K562 (cell line): ENCODE results near the gene IFITM2. TPM values are rescaled to one million over a fixed set of nuclear protein-coding genes. Genes with fewer than 3 reads are reported as not detected.
"Not testable (repeated sequence)": the region's sequence is repeated elsewhere in the genome, so short reads cannot be mapped to it uniquely, and the experiment has no call there.

Experiments used
- ATAC-seq: fragments of 200-7000 bp; cut with Tn5 transposase; 3 replicates; pipeline ENCODE4 v1.9.1; 2020; ENCODE audit warnings: moderate library complexity
- BruUV-seq: library from RNA; stranded (reverse); fragments of 400-500 nt; replicated peaks from 2 replicates; lab custom pipeline; 2021; lab: Mats Ljungman, UMichigan
- CTCF ChIA-PET: fragments of 300-600 bp; formaldehyde crosslinking; extraction: SDS; loops from one replicate; lab custom pipeline; 2021; ENCODE audit warnings: low intra/inter-chr PET ratio; lab: Yijun Ruan, JAX
- POLR2A ChIA-PET: fragments of 300-600, 350-650 bp; sonication (Branson Sonifier 250); formaldehyde crosslinking; extraction: SDS; loops from one replicate; lab custom pipeline; 2021; ENCODE audit warnings: antibody characterized with exemption, inconsistent platforms; lab: Yijun Ruan, JAX
- DNase-seq, 4 experiments: peaks; one replicate each; pipeline versions ENCODE4 v3.0.0 to v3.0.0-alpha.2; 2011 to 2018; ENCODE audit warnings: low spot score in 3 of 4, mixed read lengths in 3 of 4; ENCODE audit errors: extremely low read depth in 1 of 4
- FAIRE-seq: peaks from 2 replicates; lab custom pipeline; 2011; peaks lifted over from hg19 to GRCh38; lab: Jason Lieb, UNC
- H2AFZ ChIP-seq: 2 replicates; pipeline ENCODE4 v1.6.0; 2011; ENCODE audit warnings: low read depth, low read length, control low read depth, inconsistent platforms
- H3K27ac ChIP-seq: fragments of 200-600 bp; 3 replicates; pipeline ENCODE4 v1.8.0; 2011; ENCODE audit warnings: low read depth, mild to moderate bottlenecking, control low read depth, inconsistent platforms, low read length, moderate library complexity, mixed read lengths; ENCODE audit errors: extremely low read depth
- H3K27me3 ChIP-seq, 2 experiments: fragments of 300-600 bp in 1 of 2; 2 replicates in 1 of 2; 3 replicates in 1 of 2; pipeline versions ENCODE4 v1.6.0 to v1.8.0; 2011; ENCODE audit warnings: inconsistent platforms in 2 of 2, low read length in 2 of 2, mild to moderate bottlenecking in 1 of 2, mixed read lengths in 1 of 2, moderate library complexity in 1 of 2; ENCODE audit not compliant: control insufficient read depth in 2 of 2, insufficient read depth in 2 of 2
- H3K36me3 ChIP-seq: fragments of 300-600 bp; 3 replicates; pipeline ENCODE4 v1.8.0; 2011; ENCODE audit warnings: mild to moderate bottlenecking, low read length, inconsistent platforms; ENCODE audit not compliant: control insufficient read depth, insufficient read depth
- H3K4me1 ChIP-seq, 2 experiments: fragments of 200-600 bp in 1 of 2; replicated peaks in 1 of 2; 2 replicates in 1 of 2; 3 replicates in 1 of 2; pipeline versions ENCODE4 v1.5.1 to v1.8.0; 2011; ENCODE audit warnings: inconsistent platforms in 2 of 2, low read length in 2 of 2, mild to moderate bottlenecking in 1 of 2, mixed read lengths in 1 of 2, moderate library complexity in 1 of 2; ENCODE audit not compliant: control insufficient read depth in 2 of 2, insufficient read depth in 2 of 2
- H3K4me2 ChIP-seq: 2 replicates; pipeline ENCODE4 v1.6.1; 2011; ENCODE audit warnings: low read length, control low read depth, inconsistent platforms, mixed read lengths; ENCODE audit not compliant: insufficient read depth
- H3K4me3 ChIP-seq: fragments of 200-600 bp; sonication (generic), shearing (Covaris generic); 2 replicates; pipeline ENCODE4 v1.5.1; 2016; ENCODE audit warnings: control low read depth, inconsistent platforms
- H3K79me2 ChIP-seq: fragments of 200-600 bp; 3 replicates; pipeline ENCODE4 v1.8.0; 2011; ENCODE audit warnings: low read length, inconsistent platforms; ENCODE audit not compliant: control insufficient read depth, insufficient read depth
- H3K9ac ChIP-seq, 2 experiments: 2 replicates each; pipeline versions ENCODE4 v1.6.0 to v1.6.1; 2011; ENCODE audit warnings: low read depth in 2 of 2, low read length in 2 of 2, control low read depth in 1 of 2, inconsistent platforms in 1 of 2, mild to moderate bottlenecking in 1 of 2, mixed read lengths in 1 of 2; ENCODE audit not compliant: insufficient read depth in 1 of 2
- H3K9me1 ChIP-seq: one replicate; pipeline ENCODE4 v1.6.0; 2011; ENCODE audit warnings: inconsistent platforms, mild to moderate bottlenecking, low read length, moderate library complexity; ENCODE audit not compliant: control insufficient read depth, insufficient read depth
- H3K9me3 ChIP-seq: replicated peaks from 2 replicates; pipeline ENCODE4 v1.5.1; 2011; ENCODE audit warnings: low read depth, low read length, inconsistent platforms; ENCODE audit not compliant: control insufficient read depth, insufficient read depth
- H4K20me1 ChIP-seq: replicated peaks from 2 replicates; pipeline ENCODE4 v1.6.1; 2011; ENCODE audit warnings: low read length, inconsistent platforms, mixed read lengths; ENCODE audit not compliant: control insufficient read depth, insufficient read depth
- CTBP1 ChIP-seq: fragments of 450-650 bp; IDR thresholded peaks from 2 replicates; pipeline ENCODE4 v1.6.1; 2016; ENCODE audit warnings: borderline replicate concordance
- CXXC5 ChIP-seq: fragments of 250-450 bp; sonication (Bioruptor Pico); IDR thresholded peaks from 2 replicates; pipeline ENCODE4 v1.8.0; 2022; ENCODE audit warnings: inconsistent platforms, mild to moderate bottlenecking, moderate library complexity
- DMBX1 ChIP-seq: fragments of 250-450 bp; sonication (Bioruptor Pico); IDR thresholded peaks from 2 replicates; pipeline ENCODE4 v1.8.0; 2022; ENCODE audit warnings: inconsistent platforms, mild to moderate bottlenecking, moderate library complexity, borderline replicate concordance
- E2F6 ChIP-seq, 2 experiments: IDR thresholded peaks; 2 replicates each; pipeline ENCODE4 v1.6.1; 2011; ENCODE audit warnings: borderline replicate concordance in 1 of 2, control low read depth in 1 of 2, low read depth in 1 of 2, low read length in 1 of 2, mild to moderate bottlenecking in 1 of 2, mixed read lengths in 1 of 2, moderate library complexity in 1 of 2; ENCODE audit not compliant: insufficient read depth in 1 of 2, insufficient read length in 1 of 2, poor library complexity in 1 of 2, severe bottlenecking in 1 of 2; ENCODE audit errors: extremely low read depth in 1 of 2
- EP400 ChIP-seq: fragments of 450-650 bp; IDR thresholded peaks from 2 replicates; pipeline ENCODE4 v1.6.1; 2017; ENCODE audit warnings: antibody characterized with exemption, mild to moderate bottlenecking, moderate library complexity
- L3MBTL2 ChIP-seq: fragments of 450-650 bp; IDR thresholded peaks from 2 replicates; pipeline ENCODE4 v1.6.1; 2016; ENCODE audit warnings: mild to moderate bottlenecking, moderate library complexity
- MLLT1 ChIP-seq, 2 experiments: fragments of 450-650 bp; IDR thresholded peaks; 2 replicates each; pipeline ENCODE4 v1.6.1; 2016
- MTA3 ChIP-seq: fragments of 450-650 bp; formaldehyde crosslinking; IDR thresholded peaks from 2 replicates; pipeline ENCODE4 v1.6.1; 2017; ENCODE audit warnings: mild to moderate bottlenecking, borderline replicate concordance
- NR4A1 ChIP-seq, 2 experiments: fragments of 250-450 bp in 1 of 2; fragments of 450-650 bp in 1 of 2; sonication (Bioruptor Pico) in 1 of 2; IDR thresholded peaks; 2 replicates each; pipeline versions ENCODE4 v1.4.0 to v1.6.1; 2016 to 2020; ENCODE audit warnings: mild to moderate bottlenecking in 2 of 2, missing compliant biosample characterization in 1 of 2, missing genetic modification characterization in 1 of 2, moderate library complexity in 1 of 2
- NRF1 ChIP-seq, 2 experiments: fragments of 450-650 bp; IDR thresholded peaks in 1 of 2; conservative IDR thresholded peaks in 1 of 2; 2 replicates each; pipeline ENCODE4 v1.6.1; 2014; ENCODE audit warnings: mild to moderate bottlenecking in 2 of 2
- SMAD4 ChIP-seq: fragments of 250-450 bp; sonication (Bioruptor Pico); conservative IDR thresholded peaks from 2 replicates; pipeline ENCODE4 v1.8.0; 2021; ENCODE audit warnings: inconsistent platforms, mild to moderate bottlenecking, moderate library complexity
- ZNF592 ChIP-seq: fragments of 450-650 bp; IDR thresholded peaks from 2 replicates; pipeline ENCODE4 v1.6.1; 2017; ENCODE audit warnings: antibody characterized with exemption, mild to moderate bottlenecking
- WGBS: fragments of 100-300 bp; shearing (Covaris generic); methylation state at CpG from one replicate; pipeline ENCODE4 v1.1.6; 2016; ENCODE audit warnings: low coverage, mixed read lengths; ENCODE audit not compliant: insufficient coverage; ENCODE audit errors: missing lambda C conversion rate; 5-methylcytosine and 5-hydroxymethylcytosine counted together
- in situ Hi-C: fragments of 300-500 bp; cut with MboI; formaldehyde crosslinking; loops from 4 replicates; pipeline ENCODE4 v1.15.0; 2018; ENCODE audit warnings: inconsistent platforms, mixed read lengths
- intact Hi-C: fragments of 100-400 bp; cut with micrococcal nuclease; formaldehyde crosslinking; loops from 2 replicates; pipeline ENCODE4 v1.14.2; 2022
- polyA plus RNA-seq, 8 experiments: library from polyadenylated mRNA; depleted of rRNA in 4 of 8; stranded (reverse) in 5 of 8; unstranded in 3 of 8; fragments of >200 nt; fragmentation: Nextera tagmentation in 2 of 8; fragmentation: Illumina TruSeq in 1 of 8; extraction: Ambion mirVana in 2 of 8; extraction: Trizol in 1 of 8; gene quantifications; 2 replicates each; pipeline versions ENCODE4 v1.2.1 to v1.2.3, GENCODE V29; 2011 to 2014; ENCODE audit warnings: inconsistent platforms in 1 of 8, missing spikeins in 1 of 8
- total RNA-seq, 7 experiments: library from RNA; depleted of rRNA in 6 of 7; stranded (reverse); fragments of >200 nt in 6 of 7; fragmentation: Illumina TruSeq in 2 of 7; extraction: Trizol in 2 of 7; gene quantifications; 2 replicates each; pipeline versions ENCODE4 v1.2.1 to v1.2.3, GENCODE V29; 2011 to 2021; ENCODE audit warnings: low replicate concordance in 1 of 7

Gene IFITM2
- total and polyA plus RNA-seq, 9 of the 15 experiments (the other 6 are each of a cell fraction or from before 2014, with no cell fraction given) = 52.8 to 4,872 (median 356) TPM

- TF ChIP-seq SMAD4 = peak; percentile 39; the same call in 1 of the 2 replicates
- TF ChIP-seq NRF1 (conservative IDR thresholded peaks at IDR 0.05 in 1 of 2, IDR thresholded peaks at IDR 0.05 in 1 of 2) = peak; percentile 11 to 35; a peak in 1 of 4 replicates
- TF ChIP-seq CXXC5 (CRISPR knock-in tag) = peak; percentile 44; the same call in 1 of the 2 replicates
- 0 out of 4 replicates have a peak, but pooled peaks of 1 of the 2 experiments have one; percentile 39 for TF ChIP-seq MLLT1 (IDR thresholded peaks at IDR 0.05)
- TF ChIP-seq L3MBTL2 = peak; percentile 48; the same call in 1 of the 2 replicates
- TF ChIP-seq NR4A1 (CRISPR knock-in tag; IDR thresholded peaks at IDR 0.05) = not testable (repeated sequence)
- 0 out of 2 replicates have a peak, but pooled peaks have one; percentile 28 for TF ChIP-seq NR4A1 (tag; IDR thresholded peaks at IDR 0.05)
- TF ChIP-seq DMBX1 (CRISPR knock-in tag) = peak; percentile 53; the same call in 1 of the 2 replicates
- peak; percentile 26; the same call in 1 of the 2 replicates for TF ChIP-seq EP400
- peak; percentile 87 for TF ChIP-seq ZNF592
- TF ChIP-seq CTBP1 = peak; percentile 14; the same call in 1 of the 2 replicates
- peak in 1 of 2 experiments; percentile 18 for TF ChIP-seq E2F6 (IDR thresholded peaks at IDR 0.05; ENCODE audit: borderline replicate concordance in 1 of 2, extremely low read depth in 1 of 2, insufficient read depth in 1 of 2, insufficient read length in 1 of 2, low read depth in 1 of 2, low read length in 1 of 2, poor library complexity in 1 of 2, severe bottlenecking in 1 of 2)
- TF ChIP-seq MTA3 = peak; percentile 32; the same call in 1 of the 2 replicates
These were observed 11.7 kb downstream of the IFITM2 start (continued) for GRCh38 chr11:319121-319887.

GRCh38 chr11:319888-320273, 12.3 kb downstream of the IFITM2 start:
- Histone ChIP-seq H3K79me2 (peaks cover 50% of the 10 kb centered on the region), H3K4me1 (peaks cover 18 to 51% of the 10 kb centered on the region in 2 experiments), H3K4me3 (peak overlapping the region; percentile 27), H3K27ac (peak overlapping the region; percentile 45; the same call in 2 of the 3 replicates), H3K9ac (peak overlapping the region; percentile 59 to 90; a peak in 1 of 4 replicates), H3K36me3 (peaks cover 28% of the 10 kb centered on the region; the same call in 1 of the 3 replicates), H3K4me2 (peak overlapping the region; percentile 76)
- H3K27me3 ChIP-seq, H2AFZ ChIP-seq, ATAC-seq, H3K9me1 ChIP-seq, in situ Hi-C loops, H3K9me3 ChIP-seq, BruUV-seq, FAIRE-seq, CTCF ChIA-PET, H4K20me1 ChIP-seq, DNase-seq, intact Hi-C loops: not testable (repeated sequence)
- POLR2A ChIA-PET = interaction anchor here (0.6 kb wide), 1 partner anchor 9 kb away, joined by 3 read pairs; no protein-coding TSS in a partner anchor
- WGBS = 63% methylated on average over 2 of the region's 10 CpGs
